HG02885 (cell line): ENCODE results near the gene SSUH2.
A peak's percentile ranks its signal among the peaks of the same experiment; 100 is the strongest.

ENCODE experiments used
- ATAC-seq: cut with Tn5 transposase; IDR thresholded peaks from one replicate; pipeline ENCODE4 v1.9.1; 2021; ENCODE audit warnings: mild to moderate bottlenecking; ENCODE audit not compliant: unreplicated experiment, poor library complexity

The SSUH2 gene

DNA sequence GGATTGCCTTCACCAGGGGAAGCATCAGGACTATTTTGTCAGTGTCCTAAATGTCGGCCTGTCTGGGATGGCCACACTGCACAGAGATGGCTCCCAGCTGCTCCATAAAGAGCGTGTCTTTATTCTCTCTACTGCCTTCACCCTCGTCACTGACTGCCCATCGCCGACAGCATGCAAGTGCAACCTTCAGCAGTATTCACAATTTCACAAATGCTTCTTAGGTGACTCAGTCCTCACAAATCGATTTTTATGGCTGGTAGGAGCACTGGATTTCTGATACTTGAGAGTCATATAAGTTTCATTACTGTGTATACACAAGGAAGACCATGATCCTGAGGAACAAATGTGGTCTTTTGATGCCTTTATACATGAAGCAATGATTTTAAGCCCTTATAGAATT lies 1.1 kb upstream of the SSUH2 start:
- no peak for ATAC-seq

DNA sequence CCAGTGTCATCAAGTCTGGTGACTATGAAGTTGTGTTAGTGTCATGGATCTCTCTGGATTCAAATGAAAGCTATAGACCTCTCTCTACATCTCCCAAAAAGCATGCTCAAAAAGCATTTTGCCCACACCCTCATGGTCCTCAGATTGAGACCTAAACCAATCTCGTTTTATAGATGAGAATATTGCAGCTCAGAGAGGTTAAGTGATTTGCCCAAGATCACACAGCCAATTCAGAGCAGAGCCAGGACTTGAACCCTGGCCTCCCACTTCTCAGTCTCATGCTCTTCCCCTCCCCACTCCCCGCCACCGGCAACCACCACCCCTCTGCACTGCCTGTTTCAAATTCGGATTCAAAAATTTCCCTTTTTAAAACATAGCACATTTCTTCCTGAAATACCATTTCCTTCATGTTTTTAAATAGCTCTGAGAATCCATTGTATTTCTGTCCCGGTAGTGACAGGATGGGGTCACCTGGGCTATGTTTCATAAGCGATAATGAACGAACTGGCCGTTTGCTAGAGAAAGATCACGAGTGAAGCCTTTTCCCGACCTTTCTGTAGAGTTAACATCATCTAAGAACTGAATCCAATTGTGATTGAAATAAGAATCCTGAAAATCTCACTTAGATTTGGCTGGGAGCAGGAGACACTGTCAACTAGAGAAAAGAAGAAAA lies 769 bp downstream of the SSUH2 start:
- ATAC-seq, result no peak

DNA sequence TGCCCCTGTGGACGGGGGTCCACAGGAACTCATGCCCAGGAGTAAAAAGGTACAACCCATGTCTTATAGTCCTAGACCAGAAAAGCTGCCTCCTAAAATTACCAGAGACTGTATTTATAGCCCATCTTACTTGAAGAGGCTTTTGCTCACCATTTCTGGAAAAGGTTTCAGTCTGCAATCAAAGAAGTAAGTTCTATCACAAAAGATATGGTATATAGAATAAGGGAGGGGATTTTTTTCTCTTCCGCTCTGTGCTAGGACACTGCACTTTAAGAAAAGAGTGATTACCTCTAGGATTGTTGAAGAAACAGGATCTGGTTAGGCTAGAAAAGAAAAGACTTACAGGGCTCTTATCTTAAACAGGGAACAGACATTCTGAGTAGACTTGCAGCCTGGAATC lies 2.6 kb downstream of the SSUH2 start:
- no peak for ATAC-seq

DNA sequence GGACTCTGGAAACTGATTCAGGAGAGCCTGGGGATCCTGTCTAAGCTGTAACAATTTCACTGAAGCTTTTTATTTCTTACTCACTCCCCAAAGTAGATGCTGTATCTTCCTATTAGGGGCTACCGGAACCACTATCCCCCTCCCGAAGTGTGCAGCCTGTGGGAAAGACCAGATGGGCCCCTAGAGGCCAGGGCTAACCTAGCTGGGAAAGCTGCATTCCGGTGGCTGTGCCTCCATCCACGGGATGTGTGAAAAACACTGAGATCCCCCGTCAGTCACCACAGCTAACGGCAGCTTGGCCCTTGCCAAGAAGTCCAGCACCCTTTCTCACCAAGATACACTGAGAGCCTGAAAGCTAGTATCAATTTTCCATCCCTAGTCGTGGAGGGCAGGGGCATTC lies 3.1 kb downstream of the SSUH2 start:
- ATAC-seq, result no peak

DNA sequence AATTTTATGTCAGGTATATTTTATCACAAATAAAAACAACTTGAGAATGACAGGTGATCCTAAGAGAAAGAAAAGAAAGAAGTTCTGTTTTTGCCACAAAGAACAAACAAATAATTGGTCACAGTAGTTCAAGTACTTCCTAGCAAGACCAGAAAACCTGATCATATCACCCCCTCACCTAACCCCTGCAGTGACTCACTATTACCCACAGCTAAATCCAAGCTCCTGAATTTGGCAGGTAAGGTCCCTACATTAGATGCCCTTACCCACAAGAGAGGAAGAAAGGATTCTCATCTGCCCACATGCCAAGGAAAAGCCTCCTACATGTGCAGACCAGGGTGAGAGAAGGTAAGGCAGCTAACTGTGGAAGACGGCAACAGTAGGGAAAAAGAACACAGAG lies 4.4 kb downstream of the SSUH2 start:
- no peak for ATAC-seq

DNA sequence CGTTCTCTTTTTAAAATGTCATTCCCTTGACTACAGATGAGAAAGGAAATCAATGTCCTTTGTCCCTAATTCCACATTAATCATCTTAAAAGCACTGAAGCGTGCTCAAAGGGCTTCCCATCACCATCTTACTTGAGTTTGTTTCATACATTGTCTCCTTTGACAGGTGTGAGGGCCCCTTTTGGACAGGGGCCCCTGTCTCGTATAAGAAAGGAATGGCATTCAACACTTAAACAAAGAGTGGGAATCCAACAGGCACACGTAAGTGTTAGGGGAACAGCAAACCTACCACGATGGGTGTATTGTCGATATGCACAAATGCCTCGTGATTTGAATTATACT lies 5.0 kb downstream of the SSUH2 start:
- no peak for ATAC-seq

DNA sequence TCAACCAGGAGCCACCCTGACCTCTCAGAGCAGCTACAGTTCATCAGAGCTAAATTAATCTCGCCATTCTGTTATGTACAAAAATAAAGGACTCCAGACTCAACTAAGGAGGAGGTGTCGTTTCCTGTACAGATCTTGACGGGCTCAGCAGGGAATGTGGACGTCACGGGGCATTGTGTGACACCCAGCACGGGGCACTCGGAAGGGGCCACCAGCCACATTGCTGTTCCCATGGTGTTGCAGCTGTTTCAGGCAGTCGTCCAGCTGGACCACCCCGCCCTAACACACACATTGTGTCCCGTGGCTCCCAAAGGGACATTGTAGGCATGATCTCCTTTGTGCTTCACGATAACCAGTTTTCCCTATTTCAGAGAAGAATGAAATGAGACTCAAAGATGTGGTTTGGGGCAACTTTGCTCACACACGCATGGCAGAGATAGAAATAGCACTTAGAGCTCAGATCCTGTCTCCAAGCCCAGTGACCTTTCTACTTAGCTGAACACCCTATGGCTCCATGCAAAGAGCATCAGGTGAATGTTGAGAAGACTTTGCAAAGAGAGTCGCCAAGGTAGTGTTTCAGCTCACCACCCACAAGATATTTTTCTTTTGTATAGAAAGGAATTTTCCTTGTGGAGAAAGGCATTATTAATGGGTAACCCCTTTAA lies 5.5 kb downstream of the SSUH2 start:
- ATAC-seq, result no peak

DNA sequence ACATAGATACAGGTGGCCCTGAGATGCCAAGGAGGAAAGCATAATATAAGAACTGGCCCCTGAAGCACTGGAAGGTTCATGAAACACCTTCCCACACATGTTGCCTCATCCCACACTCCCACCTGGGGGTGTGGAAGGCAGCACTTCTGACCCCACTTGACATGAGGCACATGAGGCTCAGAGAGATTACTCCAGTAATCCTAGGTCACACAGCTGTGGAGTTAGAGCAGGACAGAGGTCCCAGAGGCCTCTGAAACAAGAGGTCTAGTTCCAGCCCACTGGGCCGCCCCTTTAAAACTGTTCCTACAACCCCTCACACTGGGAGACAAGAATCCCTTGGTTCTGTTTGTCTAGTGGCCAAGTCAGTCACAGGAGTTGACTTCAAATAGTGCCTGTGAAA lies 7.2 kb downstream of the SSUH2 start:
- ATAC-seq, result no peak

DNA sequence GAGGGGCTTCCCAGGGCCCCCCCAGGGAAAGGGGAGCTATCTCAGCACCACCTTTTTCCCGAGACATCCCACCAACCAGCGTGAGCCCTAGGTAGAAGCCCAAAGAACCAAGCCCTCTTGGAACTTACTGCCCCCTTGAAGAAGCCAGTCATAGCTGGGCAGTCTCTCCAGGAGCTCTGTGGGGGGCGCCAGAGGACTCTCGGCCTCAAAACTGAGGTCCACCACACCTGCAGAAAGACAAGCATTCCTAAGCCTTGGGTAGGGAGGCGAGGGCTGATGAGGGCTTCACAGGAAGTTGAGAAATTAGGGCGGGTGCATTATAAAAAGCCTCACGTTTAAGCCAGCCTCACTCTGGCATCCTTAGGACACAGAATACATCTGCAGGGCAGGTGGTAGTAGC lies 9.0 kb downstream of the SSUH2 start:
- ATAC-seq, result no peak

DNA sequence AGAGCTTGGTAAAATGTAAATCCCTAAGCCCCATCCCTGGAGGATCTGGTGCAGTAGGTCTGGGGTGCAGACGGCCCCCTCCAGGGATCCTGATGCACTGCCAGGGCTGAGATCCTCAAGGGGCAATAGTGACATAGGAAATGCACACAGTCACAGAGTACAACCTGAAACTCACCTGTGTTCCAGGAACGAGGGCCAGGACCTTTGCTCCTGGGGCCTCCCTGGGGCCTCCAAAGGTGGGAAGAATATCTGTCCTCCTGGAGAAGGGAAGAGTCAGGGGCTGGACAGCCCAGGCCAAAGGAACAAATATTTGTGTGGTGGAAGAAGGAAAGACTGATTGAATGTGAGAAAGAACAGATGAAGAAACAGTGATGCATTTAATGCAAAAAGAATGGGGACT lies 9.5 kb downstream of the SSUH2 start:
- no peak for ATAC-seq

DNA sequence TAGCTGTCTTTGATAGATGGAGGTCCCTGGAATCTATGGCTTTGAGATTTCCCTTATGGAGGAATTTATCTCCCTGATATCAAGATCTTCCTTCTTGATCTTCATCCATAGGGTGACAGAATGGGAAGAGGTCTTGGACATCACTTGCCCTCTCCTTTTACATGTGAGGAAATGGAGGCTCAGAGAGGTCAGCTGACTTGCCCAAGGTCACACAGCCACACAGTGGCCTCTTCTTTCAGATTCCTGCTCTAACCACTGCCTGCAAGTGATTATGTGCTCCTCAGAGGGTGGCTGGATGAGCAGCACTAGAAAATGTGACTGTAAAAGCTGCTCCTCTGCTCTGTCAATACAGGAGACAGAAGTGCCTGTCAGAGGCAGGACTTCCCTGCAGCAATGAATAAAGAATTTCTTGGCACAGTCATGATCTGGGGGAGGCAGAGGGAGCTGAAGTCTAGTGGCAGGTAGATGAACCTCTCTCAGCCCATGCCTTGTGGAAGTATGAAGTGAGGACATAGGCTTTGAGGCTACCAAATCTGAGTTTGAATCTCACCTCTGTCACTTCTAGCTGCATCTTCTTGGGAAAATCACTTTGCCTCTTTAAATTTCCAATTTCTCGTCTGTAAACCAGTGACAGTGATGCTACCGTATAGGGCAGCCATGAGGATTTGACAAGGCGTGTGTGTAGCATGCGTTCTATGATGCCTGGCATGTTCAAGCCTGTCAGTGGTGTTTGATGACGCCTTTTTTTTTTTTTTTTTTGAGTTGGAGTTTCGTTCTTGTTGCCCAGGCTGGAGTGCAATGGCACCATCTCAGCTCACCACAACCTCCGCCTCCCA lies 12.0 kb downstream of the SSUH2 start:
- no peak for ATAC-seq

DNA sequence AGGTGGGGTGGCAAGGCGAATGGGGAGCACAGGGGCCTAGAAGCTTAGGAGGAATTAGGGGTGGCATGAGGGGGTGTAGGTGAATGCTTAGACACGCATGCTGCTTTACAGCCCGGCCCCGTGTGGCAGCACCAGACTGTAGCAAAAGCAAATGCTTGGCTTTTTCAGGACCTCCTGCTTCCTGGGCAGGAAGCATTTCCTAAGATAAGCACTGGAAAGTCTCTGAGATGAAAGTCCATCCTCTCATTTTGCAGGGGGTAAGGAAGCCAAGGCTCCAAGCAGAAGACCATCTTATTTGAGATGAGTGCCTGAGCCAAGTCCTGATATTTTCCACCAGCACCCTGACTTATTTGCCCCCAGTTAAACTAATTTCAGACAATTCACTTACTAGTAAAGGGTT lies 12.9 kb downstream of the SSUH2 start:
- ATAC-seq, result no peak

DNA sequence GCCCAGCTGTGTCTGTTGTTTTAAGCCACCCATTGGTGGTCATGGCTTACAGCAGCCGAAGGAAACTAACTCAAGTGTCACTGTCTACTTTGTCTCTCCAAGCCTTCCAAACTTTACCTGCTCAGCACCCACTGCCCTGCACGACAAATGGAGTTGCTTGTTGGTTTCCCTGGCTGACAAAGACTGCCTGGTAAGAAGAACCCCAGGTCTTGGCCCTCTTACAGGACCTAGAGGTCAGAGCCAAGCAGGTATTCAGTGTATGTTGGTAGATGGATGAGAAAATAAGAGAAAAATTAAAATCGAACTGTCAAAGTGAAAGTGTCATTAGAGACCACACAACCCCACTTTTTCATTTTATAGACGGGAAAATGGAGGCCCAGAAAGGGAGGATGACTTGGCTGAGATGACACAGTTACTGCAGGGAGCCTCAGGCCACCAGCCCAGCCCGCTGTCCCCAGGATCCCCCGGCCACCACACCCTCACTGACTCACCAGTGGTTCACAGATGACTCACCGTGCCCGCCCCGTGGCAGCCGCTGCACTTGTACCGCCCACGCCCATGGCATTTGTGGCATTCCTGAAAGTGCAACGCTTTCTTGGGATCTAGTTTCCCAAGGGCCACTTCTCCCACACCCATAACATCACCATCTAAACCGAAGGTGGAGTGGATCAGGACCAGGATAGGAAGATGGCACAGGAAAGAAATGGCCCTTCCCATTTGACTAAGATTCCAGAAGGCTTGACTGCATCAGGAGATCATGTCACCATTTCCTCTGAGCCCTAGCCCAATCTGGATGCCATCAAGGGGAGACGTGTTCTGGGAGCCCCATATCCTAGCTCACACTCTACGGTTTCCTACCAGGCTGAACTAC lies 15.2 kb downstream of the SSUH2 start:
- ATAC-seq, result peak; percentile 88

DNA sequence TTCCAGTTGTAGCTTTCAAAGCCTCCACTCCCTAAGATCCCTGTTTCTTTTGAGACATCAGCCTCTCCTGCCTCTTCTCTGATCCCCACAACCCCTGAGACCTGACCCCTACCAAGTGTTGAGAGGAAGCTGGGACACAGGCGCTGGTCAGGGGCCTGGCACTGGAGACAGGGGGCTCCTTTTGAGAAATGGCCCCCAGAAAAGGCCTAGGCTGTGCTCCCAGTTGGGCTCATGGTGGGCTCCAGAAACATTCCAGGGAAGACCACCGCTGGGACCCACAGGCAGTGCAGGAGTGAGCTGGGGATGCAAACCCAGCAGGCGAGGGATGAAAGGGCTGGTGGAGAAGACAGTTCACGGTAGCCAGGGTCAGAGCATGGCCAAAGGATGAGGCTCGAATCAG lies 16.6 kb downstream of the SSUH2 start:
- no peak for ATAC-seq

DNA sequence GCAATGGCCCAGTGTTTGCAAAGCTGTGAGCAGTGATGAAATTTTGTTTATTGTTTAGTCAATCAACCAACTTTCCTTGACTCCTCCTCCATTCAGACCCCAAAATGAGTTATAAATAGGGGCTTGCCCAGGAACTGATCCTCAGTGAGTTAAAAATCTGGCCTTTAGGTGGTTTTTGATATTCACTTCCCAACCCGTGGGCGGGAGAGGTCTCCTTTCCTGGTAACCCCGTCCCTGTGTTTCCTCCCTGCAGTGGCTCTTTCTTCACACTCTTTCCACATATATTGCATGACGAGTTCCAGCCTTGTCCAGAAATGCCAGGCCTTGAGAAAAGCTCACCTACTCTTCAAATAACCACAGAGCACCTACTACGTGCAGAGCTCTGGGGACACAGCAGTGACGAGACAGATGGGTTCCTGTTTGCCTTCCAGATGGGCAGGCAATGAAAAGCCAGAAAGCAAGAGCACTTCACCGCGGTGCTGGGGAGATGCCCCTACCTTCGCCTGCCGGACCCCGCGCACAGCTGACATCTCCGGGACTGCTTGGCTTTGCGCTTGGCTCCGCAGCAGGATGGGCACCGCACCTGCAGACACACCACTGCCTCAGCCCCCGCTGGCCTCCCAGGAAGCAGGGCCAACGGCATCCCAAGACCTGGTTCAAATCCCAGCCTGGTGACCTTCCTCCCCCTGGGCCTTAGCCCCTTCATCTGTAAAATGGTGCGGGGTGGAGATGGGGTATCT lies 17.2 kb downstream of the SSUH2 start:
- no peak for ATAC-seq

DNA sequence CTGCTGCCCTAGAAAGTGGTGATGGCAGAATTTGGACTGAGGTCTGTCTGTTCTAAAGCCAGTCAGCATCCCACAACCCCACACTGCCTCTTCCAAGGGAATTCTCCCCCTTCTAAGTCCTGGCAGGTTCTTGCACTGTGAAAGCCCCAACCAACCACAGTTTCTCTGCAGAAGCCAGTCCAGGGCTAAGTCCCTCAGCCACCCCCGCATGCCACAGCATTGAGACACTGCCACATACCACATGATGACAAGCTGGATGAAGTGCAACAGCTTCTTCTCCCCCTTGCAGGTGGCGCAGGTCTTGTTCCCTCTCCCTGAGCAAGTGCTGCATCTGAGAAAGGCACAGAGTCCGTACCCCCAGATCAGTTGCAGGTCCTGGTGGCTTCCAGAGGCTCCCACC lies 18.6 kb downstream of the SSUH2 start:
- ATAC-seq, result no peak

DNA sequence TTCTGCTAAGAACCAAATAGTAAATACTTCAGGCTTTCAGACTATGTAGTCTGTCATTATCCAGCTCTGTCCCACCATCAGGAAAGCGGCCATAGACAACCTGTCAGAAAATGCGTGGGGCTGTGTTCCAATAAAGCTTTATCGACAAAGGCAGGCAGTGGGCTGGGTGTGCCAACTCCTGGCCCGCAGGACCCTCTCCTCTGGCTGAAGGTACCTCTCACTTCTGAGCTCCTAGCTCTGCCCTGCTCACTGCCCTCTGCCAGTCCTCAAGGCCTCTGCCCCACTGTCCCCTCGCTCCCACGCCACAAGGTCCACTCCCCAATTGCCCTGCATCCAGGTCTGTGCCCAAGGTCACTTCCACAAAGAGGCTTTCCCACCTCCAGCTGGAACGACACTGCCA lies 20.0 kb downstream of the SSUH2 start:
- no peak for ATAC-seq

DNA sequence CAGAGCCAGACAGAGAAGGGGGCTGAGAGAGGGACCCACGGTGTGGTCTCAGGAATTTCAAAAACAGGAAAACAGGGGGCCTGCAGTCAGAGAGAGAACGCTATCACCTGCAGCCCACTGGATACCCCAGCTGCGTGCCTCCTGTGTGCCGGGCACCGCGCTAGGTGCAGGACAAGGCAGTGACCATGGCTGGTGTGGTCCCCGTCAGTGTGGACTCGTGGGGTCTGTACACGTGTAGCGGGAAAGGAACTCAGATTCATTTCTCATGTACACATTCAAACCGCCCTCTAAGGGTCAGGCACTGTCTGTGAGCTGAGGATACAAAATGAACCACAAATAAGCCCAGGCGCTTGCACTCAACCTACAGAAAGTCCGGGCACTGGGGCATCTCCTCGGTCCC lies 20.9 kb downstream of the SSUH2 start:
- no peak for ATAC-seq

DNA sequence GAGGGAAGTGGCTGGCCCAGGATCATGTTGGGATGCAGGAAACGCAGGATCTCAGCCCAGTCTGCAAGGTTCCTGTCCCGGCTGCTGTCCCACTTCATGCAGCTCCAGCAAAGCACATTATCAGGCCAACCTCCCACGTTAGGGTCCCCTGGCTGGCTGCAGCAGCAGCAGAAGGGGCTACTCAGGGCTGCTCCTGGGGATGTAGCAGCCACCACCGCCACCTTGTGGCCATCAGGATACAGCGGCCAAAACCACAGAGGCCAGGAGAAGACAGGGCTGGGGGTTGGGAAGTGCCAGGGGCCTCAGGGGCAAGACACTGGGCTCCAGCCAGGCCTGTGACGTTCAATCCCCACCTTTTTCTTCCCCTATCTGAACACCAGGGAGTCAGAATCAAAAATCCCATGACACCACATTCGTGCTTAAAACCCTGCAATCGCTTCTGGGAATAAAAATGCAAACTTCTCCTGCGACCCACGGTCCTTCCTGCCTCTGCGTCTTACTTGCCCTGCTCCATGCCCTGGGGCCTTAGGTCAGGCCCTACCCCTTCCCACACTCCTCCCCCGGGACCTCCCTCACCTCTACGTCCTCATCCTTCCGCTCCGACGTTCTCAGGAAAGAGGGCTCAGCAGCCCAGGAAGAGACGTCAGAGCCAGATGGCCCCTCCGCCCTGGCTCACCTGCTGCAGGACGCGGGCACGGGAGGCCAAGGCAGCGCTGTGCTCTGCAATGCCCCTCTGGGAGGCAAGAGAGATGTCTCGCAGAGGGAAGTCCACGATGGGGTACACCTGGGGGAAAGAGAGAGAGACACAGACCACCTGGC lies 21.5 kb downstream of the SSUH2 start:
- peak; percentile 91 for ATAC-seq
